ENCODE measurements around the gene SLC35A1. TPM values are rescaled to one million over a fixed set of nuclear protein-coding genes. Genes with fewer than 3 reads are reported as not detected.

The SLC35A1 gene
- total and polyA plus RNA-seq, 2 of the 8 experiments (the other 6 are each of a cell fraction or from before 2014, with no cell fraction given), result 4.7 to 9.2 TPM

DNA sequence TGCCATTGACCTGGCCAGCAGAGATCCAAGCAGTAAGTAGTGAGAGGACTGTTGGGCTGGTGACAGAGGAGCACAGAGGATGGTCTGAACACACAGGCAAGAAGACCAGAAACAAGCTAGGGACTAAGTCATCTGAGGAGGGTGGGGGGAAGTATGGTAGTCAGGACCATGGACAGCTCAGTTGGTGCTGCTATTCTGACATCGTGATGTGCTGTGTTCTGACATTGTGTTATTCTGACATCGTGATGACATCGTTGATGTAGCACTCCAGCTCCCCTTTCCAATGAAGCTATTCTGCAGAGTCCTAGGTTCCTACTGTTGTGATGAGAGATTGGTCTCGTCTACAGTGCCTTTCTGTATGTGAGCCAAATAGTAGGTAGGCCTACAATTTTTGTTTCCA lies 36.3 kb upstream of the SLC35A1 start (continued):
- TF ChIP-seq BRCA1 (IDR thresholded peaks at IDR 0.05; ENCODE audit: low read depth, low read length), result no peak
- no peak for TF ChIP-seq POU5F1 (IDR thresholded peaks at IDR 0.05; ENCODE audit: low read depth, low read length)
- no peak for TF ChIP-seq SP1 (IDR thresholded peaks at IDR 0.05; ENCODE audit: low read depth, low read length)
- no peak for TF ChIP-seq CHD1 (IDR thresholded peaks at IDR 0.05; ENCODE audit: low read depth, low read length)
- 0 out of 2 replicates have a peak, but pooled peaks have one; percentile 44 for TF ChIP-seq TEAD4 (IDR thresholded peaks at IDR 0.05; ENCODE audit: low read depth, low read length)
- TF ChIP-seq ZNF274 (IDR thresholded peaks at IDR 0.05; ENCODE audit: borderline replicate concordance, extremely low read depth, low read length), result no peak
- peak; percentile 97 to 98 for TF ChIP-seq SIN3A (conservative IDR thresholded peaks at IDR 0.05 in 1 of 2, IDR thresholded peaks at IDR 0.05 in 1 of 2; ENCODE audit: low read depth in 1 of 2, low read length in 2 of 2)
- no peak for TF ChIP-seq SIX5 (IDR thresholded peaks at IDR 0.05; ENCODE audit: low read depth, low read length)
- TF ChIP-seq HDAC2 (IDR thresholded peaks at IDR 0.05; ENCODE audit: borderline replicate concordance in 1 of 2, low read depth in 2 of 2, low read length in 2 of 2), result no peak
- TF ChIP-seq, protein P1, sequence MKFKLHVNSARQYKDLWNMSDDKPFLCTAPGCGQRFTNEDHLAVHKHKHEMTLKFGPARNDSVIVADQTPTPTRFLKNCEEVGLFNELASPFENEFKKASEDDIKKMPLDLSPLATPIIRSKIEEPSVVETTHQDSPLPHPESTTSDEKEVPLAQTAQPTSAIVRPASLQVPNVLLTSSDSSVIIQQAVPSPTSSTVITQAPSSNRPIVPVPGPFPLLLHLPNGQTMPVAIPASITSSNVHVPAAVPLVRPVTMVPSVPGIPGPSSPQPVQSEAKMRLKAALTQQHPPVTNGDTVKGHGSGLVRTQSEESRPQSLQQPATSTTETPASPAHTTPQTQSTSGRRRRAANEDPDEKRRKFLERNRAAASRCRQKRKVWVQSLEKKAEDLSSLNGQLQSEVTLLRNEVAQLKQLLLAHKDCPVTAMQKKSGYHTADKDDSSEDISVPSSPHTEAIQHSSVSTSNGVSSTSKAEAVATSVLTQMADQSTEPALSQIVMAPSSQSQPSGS (IDR thresholded peaks at IDR 0.05; ENCODE audit: low read length), result peak; percentile 93
- TF ChIP-seq CTBP2 (IDR thresholded peaks at IDR 0.05; ENCODE audit: borderline replicate concordance, insufficient read depth, insufficient read length, low read length), result no peak
- TF ChIP-seq ASH2L (IDR thresholded peaks at IDR 0.05; ENCODE audit: low read length), result no peak
- no peak for TF ChIP-seq KDM1A (IDR thresholded peaks at IDR 0.05; ENCODE audit: borderline replicate concordance, low read length)
- TF ChIP-seq CREB1 (IDR thresholded peaks at IDR 0.05), result peak; percentile 97
- TF ChIP-seq RAD21 (IDR thresholded peaks at IDR 0.05 in 1 of 2, conservative IDR thresholded peaks at IDR 0.05 in 1 of 2; ENCODE audit: low read depth in 2 of 2, low read length in 2 of 2), result no peak
- no peak for TF ChIP-seq TAF7 (optimal IDR thresholded peaks at IDR 0.05; ENCODE audit: borderline replicate concordance, low read depth, low read length)
- TF ChIP-seq SP4 (IDR thresholded peaks at IDR 0.05; ENCODE audit: low read length), result no peak
- no peak for TF ChIP-seq SUZ12 (IDR thresholded peaks at IDR 0.05; ENCODE audit: low read length)
- no peak for TF ChIP-seq KDM5A (IDR thresholded peaks at IDR 0.05; ENCODE audit: low read length)

All from H1 (cell line).